MM.1S (cell line): ENCODE measurements around the gene UACA.

ENCODE experiments used
- DNase-seq: peaks from one replicate; pipeline ENCODE4 v3.0.0-alpha.2; 2015
- H2AFZ ChIP-seq: fragments of 300-600 bp; sonication (generic); 2 replicates; pipeline ENCODE4 v1.6.0; 2016; ENCODE audit warnings: antibody characterized with exemption, low read length
- H3F3A ChIP-seq: fragments of 300-600 bp; sonication (generic); 2 replicates; pipeline ENCODE4 v1.6.1; 2016; ENCODE audit warnings: mild to moderate bottlenecking, antibody characterized with exemption, low read length, moderate library complexity, mixed read lengths; ENCODE audit not compliant: insufficient read depth
- H3K27ac ChIP-seq: fragments of 300-600 bp; sonication (generic); 2 replicates; pipeline ENCODE4 v1.5.1; 2016; ENCODE audit warnings: mild to moderate bottlenecking, low read length
- H3K27me3 ChIP-seq: fragments of 300-600 bp; sonication (generic); replicated peaks from 2 replicates; pipeline ENCODE4 v1.6.0; 2016; ENCODE audit warnings: low read length; ENCODE audit not compliant: insufficient read depth
- H3K36me3 ChIP-seq: fragments of 300-600 bp; sonication (generic); replicated peaks from 2 replicates; pipeline ENCODE4 v1.6.1; 2016; ENCODE audit warnings: mild to moderate bottlenecking, low read length, mixed read lengths; ENCODE audit not compliant: insufficient read depth
- H3K4me1 ChIP-seq: fragments of 300-600 bp; sonication (generic); 2 replicates; pipeline ENCODE4 v1.6.1; 2016; ENCODE audit warnings: low read length, mixed read lengths
- H3K4me2 ChIP-seq: fragments of 300-600 bp; sonication (generic); 2 replicates; pipeline ENCODE4 v1.6.0; 2016; ENCODE audit warnings: low read depth, low read length
- H3K4me3 ChIP-seq: fragments of 300-600 bp; sonication (generic); 2 replicates; pipeline ENCODE4 v1.5.1; 2016; ENCODE audit warnings: low read length, mixed read lengths
- H3K79me2 ChIP-seq: fragments of 300-600 bp; sonication (generic); 2 replicates; pipeline ENCODE4 v1.6.1; 2016; ENCODE audit warnings: mixed run types, low read length, mixed read lengths
- H3K9ac ChIP-seq: fragments of 300-600 bp; sonication (generic); 2 replicates; pipeline ENCODE4 v1.6.1; 2016; ENCODE audit warnings: low read length, mixed read lengths
- H3K9me2 ChIP-seq: fragments of 300-600 bp; sonication (generic); replicated peaks from 2 replicates; pipeline ENCODE4 v1.6.1; 2016; ENCODE audit warnings: mild to moderate bottlenecking, low read length, mixed read lengths; ENCODE audit not compliant: insufficient read depth
- H3K9me3 ChIP-seq: fragments of 300-600 bp; sonication (generic); replicated peaks from 2 replicates; pipeline ENCODE4 v1.6.1; 2016; ENCODE audit warnings: mild to moderate bottlenecking, low read length, mixed read lengths; ENCODE audit not compliant: insufficient read depth
- H4K20me1 ChIP-seq: fragments of 300-600 bp; sonication (generic); 2 replicates; pipeline ENCODE4 v1.6.1; 2016; ENCODE audit warnings: mild to moderate bottlenecking, low read length, moderate library complexity, mixed read lengths; ENCODE audit not compliant: insufficient read depth
- EZH2 ChIP-seq: fragments of 300-600 bp; sonication (generic); optimal IDR thresholded peaks from 2 replicates; pipeline ENCODE3; 2017; ENCODE audit warnings: low read depth, mild to moderate bottlenecking, antibody characterized with exemption, low read length, mixed read lengths
- EZH2phosphoT487 ChIP-seq: fragments of 300-600 bp; sonication (generic); IDR thresholded peaks from 2 replicates; pipeline ENCODE4 v1.6.1; 2018; ENCODE audit warnings: antibody characterized with exemption, low read length
- TF ChIP-seq, protein P1 (sequence below): fragments of 300-600 bp; sonication (generic); IDR thresholded peaks from 2 replicates; pipeline ENCODE4 v1.5.1; 2016; ENCODE audit warnings: antibody characterized with exemption, low read length, mixed read lengths

Gene UACA

DNA sequence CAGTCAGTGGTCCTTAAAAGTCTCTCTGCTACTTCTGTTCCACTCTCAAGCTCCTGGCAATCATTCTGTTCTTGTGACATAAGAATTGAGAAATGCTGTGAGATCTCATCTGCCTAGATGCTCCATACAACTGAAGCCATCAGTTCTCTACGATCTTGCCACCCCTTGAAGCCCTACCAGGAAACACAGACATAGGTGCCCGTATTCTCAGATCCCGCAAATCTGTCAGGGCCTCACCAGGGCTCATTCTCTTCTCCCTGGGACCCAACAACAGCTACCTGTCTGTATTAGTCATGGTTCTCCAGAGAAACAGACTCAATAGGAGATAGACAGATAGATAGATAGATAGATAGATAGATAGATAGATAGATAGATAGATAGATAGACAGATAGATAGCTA, 149.1 kb downstream of the UACA start:
- Histone ChIP-seq H3K36me3 (no peaks in the 10 kb centered on the region), H3K9me2 (no peaks in the 10 kb centered on the region), H3K4me1 (no peaks in the 10 kb centered on the region), H2AFZ (no peak overlapping the region), H4K20me1 (no peaks in the 10 kb centered on the region), H3K27me3 (no peaks in the 10 kb centered on the region), H3K9ac (no peak overlapping the region), H3K9me3 (no peaks in the 10 kb centered on the region), H3K79me2 (no peaks in the 10 kb centered on the region), H3K4me3 (no peak overlapping the region), H3K4me2 (no peak overlapping the region), H3F3A (no peaks in the 10 kb centered on the region), H3K27ac (no peak overlapping the region)
- TF ChIP-seq, protein P1, sequence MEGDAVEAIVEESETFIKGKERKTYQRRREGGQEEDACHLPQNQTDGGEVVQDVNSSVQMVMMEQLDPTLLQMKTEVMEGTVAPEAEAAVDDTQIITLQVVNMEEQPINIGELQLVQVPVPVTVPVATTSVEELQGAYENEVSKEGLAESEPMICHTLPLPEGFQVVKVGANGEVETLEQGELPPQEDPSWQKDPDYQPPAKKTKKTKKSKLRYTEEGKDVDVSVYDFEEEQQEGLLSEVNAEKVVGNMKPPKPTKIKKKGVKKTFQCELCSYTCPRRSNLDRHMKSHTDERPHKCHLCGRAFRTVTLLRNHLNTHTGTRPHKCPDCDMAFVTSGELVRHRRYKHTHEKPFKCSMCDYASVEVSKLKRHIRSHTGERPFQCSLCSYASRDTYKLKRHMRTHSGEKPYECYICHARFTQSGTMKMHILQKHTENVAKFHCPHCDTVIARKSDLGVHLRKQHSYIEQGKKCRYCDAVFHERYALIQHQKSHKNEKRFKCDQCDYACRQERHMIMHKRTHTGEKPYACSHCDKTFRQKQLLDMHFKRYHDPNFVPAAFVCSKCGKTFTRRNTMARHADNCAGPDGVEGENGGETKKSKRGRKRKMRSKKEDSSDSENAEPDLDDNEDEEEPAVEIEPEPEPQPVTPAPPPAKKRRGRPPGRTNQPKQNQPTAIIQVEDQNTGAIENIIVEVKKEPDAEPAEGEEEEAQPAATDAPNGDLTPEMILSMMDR, result no peak
- no peak for TF ChIP-seq EZH2phosphoT487
- no peak for TF ChIP-seq EZH2
- no peak for DNase-seq

DNA sequence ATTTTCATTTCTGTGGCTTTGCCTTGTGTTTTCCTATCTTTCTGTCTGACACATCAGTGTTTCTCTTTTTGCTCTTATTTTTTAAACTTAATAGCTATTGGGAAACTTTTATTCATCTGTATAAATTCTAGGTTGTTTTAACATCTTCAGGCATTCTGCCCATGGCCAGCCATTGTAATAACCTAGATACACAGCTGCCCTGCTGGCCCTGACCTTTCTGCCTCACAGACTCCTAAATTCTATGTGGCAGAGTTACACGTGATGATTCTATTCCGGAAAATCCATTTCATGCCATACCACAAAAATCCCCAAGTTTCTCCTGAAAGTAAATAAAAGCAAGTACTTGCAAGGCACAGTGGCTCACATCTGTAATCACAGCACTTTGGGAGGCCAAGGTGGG, 150.1 kb downstream of the UACA start:
- Histone ChIP-seq H2AFZ (no peak overlapping the region), H3F3A (no peaks in the 10 kb centered on the region), H3K9me3 (no peaks in the 10 kb centered on the region), H3K4me1 (no peaks in the 10 kb centered on the region), H3K36me3 (no peaks in the 10 kb centered on the region), H3K9ac (no peak overlapping the region), H3K9me2 (no peaks in the 10 kb centered on the region), H3K79me2 (no peaks in the 10 kb centered on the region), H4K20me1 (no peaks in the 10 kb centered on the region), H3K27ac (no peak overlapping the region), H3K27me3 (no peaks in the 10 kb centered on the region), H3K4me3 (no peak overlapping the region), H3K4me2 (no peak overlapping the region)
- no peak for DNase-seq
- TF ChIP-seq EZH2 (no peak), EZH2phosphoT487 (no peak)
- TF ChIP-seq, protein P1, result no peak

DNA sequence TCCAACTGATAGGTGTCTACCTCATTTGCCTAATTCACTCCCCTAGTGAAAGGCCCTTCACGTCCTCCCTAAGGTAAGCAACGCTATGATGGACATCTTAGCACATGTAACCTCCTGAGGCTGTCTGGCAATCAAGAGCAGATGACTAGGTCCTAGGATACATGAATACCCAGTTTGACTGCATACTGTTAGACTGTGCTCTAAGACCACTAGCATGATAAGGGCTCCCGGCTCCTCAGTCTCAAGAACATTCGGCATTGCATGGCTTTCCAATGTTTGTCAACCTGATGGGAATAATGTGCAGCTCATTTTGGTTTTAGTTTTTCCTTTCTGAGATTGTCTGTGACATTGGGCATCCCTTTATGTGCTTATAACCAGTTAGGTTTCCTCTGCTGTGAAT, 152.1 kb downstream of the UACA start:
- H3K27me3 ChIP-seq, result no peaks in the 10 kb centered on the region
- H2AFZ ChIP-seq, result no peak overlapping the region
- no peak for DNase-seq
- no peaks in the 10 kb centered on the region for H3K9me2 ChIP-seq
- H3K4me1 ChIP-seq, result no peaks in the 10 kb centered on the region
- no peak overlapping the region for H3K4me3 ChIP-seq
- no peaks in the 10 kb centered on the region for H3K9me3 ChIP-seq
- H3K27ac ChIP-seq, result no peak overlapping the region
- no peak overlapping the region for H3K9ac ChIP-seq
- no peaks in the 10 kb centered on the region for H3K36me3 ChIP-seq
- H3F3A ChIP-seq, result no peaks in the 10 kb centered on the region
- H3K79me2 ChIP-seq, result no peaks in the 10 kb centered on the region
- TF ChIP-seq EZH2phosphoT487 (no peak), EZH2 (no peak)
- TF ChIP-seq, protein P1, result no peak
- no peaks in the 10 kb centered on the region for H4K20me1 ChIP-seq
- no peak overlapping the region for H3K4me2 ChIP-seq
